Testis (tissue), 3 donors: ENCODE results near the gene EYS. TPM values are rescaled to one million over a fixed set of nuclear protein-coding genes. Genes with fewer than 3 reads are reported as not detected.

Experiments
- DNase-seq: peaks from one replicate; pipeline ENCODE4 v3.0.0-alpha.2; 2019
- H3K27ac ChIP-seq, 2 donors: fragments of 200-600 bp; sonication (generic); one replicate each; pipeline ENCODE4 v1.5.1; 2019
- H3K27me3 ChIP-seq: fragments of 200-600 bp; sonication (generic); one replicate; pipeline ENCODE4 v1.5.1; 2019
- H3K36me3 ChIP-seq: fragments of 200-600 bp; sonication (generic); one replicate; pipeline ENCODE4 v1.5.1; 2017; ENCODE audit warnings: low read depth; ENCODE audit errors: missing control alignments
- H3K4me1 ChIP-seq: fragments of 200-600 bp; sonication (generic); one replicate; pipeline ENCODE4 v1.5.1; 2019
- H3K4me3 ChIP-seq, 2 donors: fragments of 200-600 bp; sonication (generic); one replicate each; pipeline ENCODE4 v1.5.1; 2017 to 2019
- H3K9me3 ChIP-seq: fragments of 200-600 bp; sonication (generic); one replicate; pipeline ENCODE4 v1.5.1; 2017
- POLR2A ChIP-seq: fragments of 450-650 bp; IDR thresholded peaks from one replicate; pipeline ENCODE4 v1.6.1; 2017; ENCODE audit warnings: antibody characterized with exemption, mild to moderate bottlenecking, moderate library complexity
- WGBS, 2 donors: methylation state at CpG; one replicate each; pipeline ENCODE4 v1.1.5; 2018; 5-methylcytosine and 5-hydroxymethylcytosine counted together
- intact Hi-C: fragments of 100-400 bp; cut with DNase I; formaldehyde crosslinking; loops from one replicate; pipeline ENCODE4 v1.15.1; 2023; ENCODE audit warnings: low total_unique reads
- polyA plus RNA-seq: library from polyadenylated mRNA; stranded (reverse); fragments of 350-450 nt; fragmentation: Illumina TruSeq; extraction: RNeasy Lipid Tissue Mini Kit (QIAGEN cat#74804); gene quantifications from one replicate; pipeline ENCODE4 v1.2.3, GENCODE V29; 2014; ENCODE audit warnings: low read depth, low replicate concordance; ENCODE audit not compliant: insufficient read depth
- total RNA-seq, 2 donors: library from RNA; depleted of rRNA; stranded (reverse); fragments of >200 nt; gene quantifications; one replicate each; pipeline ENCODE4 v1.2.3, GENCODE V29; 2016
- TF ChIP-seq, protein P1 (sequence below), 3 experiments: fragments of 450-650 bp in 2 of 3; fragments of 200-600 bp in 1 of 3; sonication (generic) in 1 of 3; IDR thresholded peaks; one replicate each; pipeline ENCODE4 v1.5.1; 2016 to 2019; ENCODE audit warnings: antibody characterized with exemption in 3 of 3, mild to moderate bottlenecking in 2 of 3, moderate library complexity in 1 of 3

The EYS gene
- total and polyA plus RNA-seq, 3 donors from 2014 or later: 1.3 to 2.8 (median 2.6) TPM

DNA sequence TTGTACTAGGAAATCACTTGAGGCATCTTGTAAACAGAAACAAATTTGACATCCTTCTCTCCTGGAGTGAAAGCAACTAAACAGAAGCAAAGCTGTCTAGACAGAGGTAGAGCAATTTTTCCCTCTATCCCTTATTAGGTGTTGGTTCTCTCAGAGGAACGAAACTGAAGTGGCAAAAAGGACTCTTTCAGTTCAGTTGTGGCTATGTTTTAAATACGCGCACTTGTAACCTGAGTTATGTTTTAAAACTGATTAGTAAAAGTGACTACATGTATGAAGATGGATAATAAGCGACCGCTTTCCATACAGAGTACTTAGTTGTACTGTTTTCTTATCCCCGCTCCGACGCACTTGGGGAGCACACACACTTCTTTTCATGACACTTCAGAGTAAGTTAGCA is 1520.4 kb downstream of the EYS start:
- no peaks in the 10 kb centered on the region for H3K9me3 ChIP-seq
- WGBS, 2 donors: 86 to 89% methylated on average over 8 of the region's 8 CpGs
- no peaks in the 10 kb centered on the region for H3K27me3 ChIP-seq
- no peak for TF ChIP-seq POLR2A
- TF ChIP-seq, protein P1, sequence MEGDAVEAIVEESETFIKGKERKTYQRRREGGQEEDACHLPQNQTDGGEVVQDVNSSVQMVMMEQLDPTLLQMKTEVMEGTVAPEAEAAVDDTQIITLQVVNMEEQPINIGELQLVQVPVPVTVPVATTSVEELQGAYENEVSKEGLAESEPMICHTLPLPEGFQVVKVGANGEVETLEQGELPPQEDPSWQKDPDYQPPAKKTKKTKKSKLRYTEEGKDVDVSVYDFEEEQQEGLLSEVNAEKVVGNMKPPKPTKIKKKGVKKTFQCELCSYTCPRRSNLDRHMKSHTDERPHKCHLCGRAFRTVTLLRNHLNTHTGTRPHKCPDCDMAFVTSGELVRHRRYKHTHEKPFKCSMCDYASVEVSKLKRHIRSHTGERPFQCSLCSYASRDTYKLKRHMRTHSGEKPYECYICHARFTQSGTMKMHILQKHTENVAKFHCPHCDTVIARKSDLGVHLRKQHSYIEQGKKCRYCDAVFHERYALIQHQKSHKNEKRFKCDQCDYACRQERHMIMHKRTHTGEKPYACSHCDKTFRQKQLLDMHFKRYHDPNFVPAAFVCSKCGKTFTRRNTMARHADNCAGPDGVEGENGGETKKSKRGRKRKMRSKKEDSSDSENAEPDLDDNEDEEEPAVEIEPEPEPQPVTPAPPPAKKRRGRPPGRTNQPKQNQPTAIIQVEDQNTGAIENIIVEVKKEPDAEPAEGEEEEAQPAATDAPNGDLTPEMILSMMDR (IDR thresholded peaks at IDR 0.05): no peak
- H3K27ac ChIP-seq: no peak overlapping the region
- intact Hi-C loops: no loop called here
- no peak for DNase-seq
- no peaks in the 10 kb centered on the region for H3K36me3 ChIP-seq
- H3K4me1 ChIP-seq: no peaks in the 10 kb centered on the region
- no peak overlapping the region for H3K4me3 ChIP-seq

DNA sequence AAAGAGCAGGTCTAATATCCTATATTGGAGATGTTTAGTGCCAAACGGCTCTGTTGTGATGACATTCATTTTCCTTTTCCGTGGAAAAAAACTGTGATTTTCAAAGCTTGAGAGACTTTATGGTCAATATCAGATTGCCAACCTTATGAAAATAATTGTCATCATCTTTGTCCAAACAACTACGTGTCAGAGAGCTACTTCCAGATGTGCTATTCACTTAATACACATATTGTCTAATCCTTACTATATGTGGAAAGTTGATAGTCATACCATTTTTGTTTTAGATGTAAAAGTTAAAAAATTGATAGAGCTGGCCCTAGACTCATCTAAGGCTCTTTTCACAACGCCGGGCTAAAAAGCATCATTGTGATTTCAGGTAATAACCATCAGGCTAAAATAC is 1521.4 kb downstream of the EYS start:
- Histone ChIP-seq H3K9me3 (no peaks in the 10 kb centered on the region), H3K27me3 (no peaks in the 10 kb centered on the region), H3K4me1 (no peaks in the 10 kb centered on the region), H3K36me3 (no peaks in the 10 kb centered on the region), H3K4me3 (no peak overlapping the region), H3K27ac (no peak overlapping the region)
- intact Hi-C loops: no loop called here
- WGBS, 2 donors: 91 to 96% methylated on average over 5 of the region's 5 CpGs
- TF ChIP-seq, protein P1 (IDR thresholded peaks at IDR 0.05): no peak
- no peak for TF ChIP-seq POLR2A
- DNase-seq: no peak

DNA sequence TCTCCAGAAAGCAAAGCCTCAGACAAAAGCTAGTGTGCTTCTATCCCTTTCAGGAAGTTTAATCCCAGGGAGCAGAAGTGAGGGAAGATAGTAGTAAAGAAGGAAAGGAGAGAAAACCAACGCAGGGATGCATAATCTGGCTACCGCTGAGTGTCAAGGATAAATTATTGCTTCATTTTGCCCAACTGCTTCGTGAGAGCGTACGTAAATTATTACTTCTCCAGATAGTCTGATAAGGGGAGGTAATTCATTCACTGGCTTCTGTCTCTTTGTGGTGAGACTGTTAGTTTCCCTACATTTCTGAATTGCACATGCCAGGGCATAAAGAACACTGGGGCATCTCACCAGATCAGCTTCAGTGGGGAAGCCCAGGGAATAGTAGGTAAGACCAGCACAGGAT is 1531.7 kb downstream of the EYS start:
- intact Hi-C loops: no loop called here
- no peak for DNase-seq
- Histone ChIP-seq H3K27me3 (no peaks in the 10 kb centered on the region), H3K36me3 (no peaks in the 10 kb centered on the region), H3K9me3 (no peaks in the 10 kb centered on the region), H3K4me1 (no peaks in the 10 kb centered on the region), H3K4me3 (no peak overlapping the region), H3K27ac (no peak overlapping the region)
- 38 to 48% methylated on average over 5 of the region's 5 CpGs for WGBS, 2 donors
- TF ChIP-seq POLR2A: no peak
- TF ChIP-seq, protein P1 (IDR thresholded peaks at IDR 0.05): no peak

DNA sequence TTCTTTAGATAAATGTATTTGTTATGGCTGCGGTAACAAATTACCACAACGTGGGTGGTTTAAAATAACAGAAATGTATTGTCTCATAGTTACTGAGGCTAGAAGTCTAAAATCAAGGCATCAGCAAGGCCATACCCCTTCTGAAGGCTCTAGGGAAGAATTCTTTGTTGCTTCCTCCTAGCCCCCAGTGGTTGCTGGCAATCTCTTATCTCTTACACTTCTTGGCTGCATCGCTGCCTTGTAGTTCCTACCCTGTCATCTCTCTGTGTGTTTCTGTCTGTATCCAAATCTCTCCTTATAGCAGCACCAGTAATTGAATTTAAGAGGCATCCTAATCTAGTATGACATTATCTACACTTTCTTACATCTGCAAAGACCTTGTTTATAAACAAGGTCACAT is 1536.7 kb downstream of the EYS start:
- Histone ChIP-seq H3K9me3 (no peaks in the 10 kb centered on the region), H3K4me3 (no peak overlapping the region), H3K36me3 (no peaks in the 10 kb centered on the region), H3K27me3 (no peaks in the 10 kb centered on the region), H3K4me1 (no peaks in the 10 kb centered on the region), H3K27ac (no peak overlapping the region)
- no peak for DNase-seq
- 21 to 50% methylated on average over 3 of the region's 3 CpGs for WGBS, 2 donors
- intact Hi-C loops: no loop called here
- TF ChIP-seq, protein P1 (IDR thresholded peaks at IDR 0.05): no peak
- no peak for TF ChIP-seq POLR2A

DNA sequence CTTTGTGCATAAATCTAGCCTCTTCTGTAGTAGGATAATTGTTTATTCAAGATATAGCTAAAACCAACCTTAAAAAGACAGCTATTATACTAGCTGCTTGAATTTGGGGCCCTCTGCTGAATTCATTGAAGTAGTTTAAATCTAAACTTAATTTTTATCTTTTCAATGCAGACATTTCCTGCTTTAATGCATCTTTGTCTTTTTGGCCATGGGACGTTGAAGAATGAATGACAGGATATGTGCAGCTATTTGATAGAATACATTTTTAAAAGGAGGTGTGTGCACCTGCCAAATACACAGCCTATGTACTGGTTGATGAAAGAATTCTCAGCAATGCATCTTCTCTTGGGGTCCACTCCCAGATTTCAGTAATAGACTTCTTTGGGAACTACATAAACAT is 1546.5 kb downstream of the EYS start:
- Histone ChIP-seq H3K9me3 (no peaks in the 10 kb centered on the region), H3K4me3 (no peak overlapping the region), H3K36me3 (no peaks in the 10 kb centered on the region), H3K27ac (no peak overlapping the region), H3K27me3 (no peaks in the 10 kb centered on the region), H3K4me1 (no peaks in the 10 kb centered on the region)
- 64 to 74% methylated on average over 1 of the region's 1 CpG for WGBS, 2 donors
- TF ChIP-seq, protein P1 (IDR thresholded peaks at IDR 0.05): no peak
- no peak for TF ChIP-seq POLR2A
- no peak for DNase-seq
- intact Hi-C loops: no loop called here
